Measurements from ENCODE around the gene FER.
"Not testable (repeated sequence)": the region's sequence is repeated elsewhere in the genome, so short reads cannot be mapped to it uniquely, and the experiment has no call there.

Gene FER

GRCh38 chr5:109025729-109026128, 278.0 kb downstream of the FER start:
- DNase-seq; intact Hi-C loops (cut with DNase I): not testable (repeated sequence)

DNA sequence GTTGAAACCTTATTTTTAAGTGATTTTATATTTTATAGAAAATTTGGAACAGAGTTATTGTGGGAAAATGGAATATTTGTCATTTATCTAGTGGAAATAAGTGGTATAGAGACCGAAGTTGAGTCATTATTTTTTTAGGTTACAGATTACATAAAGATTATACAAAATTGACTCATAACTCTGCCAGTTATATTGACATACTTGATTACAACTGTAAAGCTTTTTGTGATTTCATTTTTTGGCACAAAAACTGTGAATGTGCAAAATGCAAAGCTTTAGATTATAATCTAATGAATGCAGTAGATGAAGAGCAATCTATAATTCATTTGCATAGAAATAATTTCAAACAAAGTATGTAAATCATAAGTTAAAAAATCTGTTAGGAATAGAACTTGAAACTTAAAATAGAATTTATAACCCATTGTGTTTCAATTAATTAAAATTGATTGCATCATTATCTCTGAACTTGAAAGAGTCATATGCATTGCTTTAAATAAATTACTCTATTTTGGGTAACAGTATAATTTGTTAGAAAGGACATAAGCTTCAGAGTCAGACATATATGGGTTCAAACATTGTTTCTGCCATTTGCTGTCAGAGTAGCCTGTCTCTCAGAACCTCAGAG, 280.4 kb downstream of the FER start:
- intact Hi-C loops (cut with DNase I), result no loop called here
- no peak for DNase-seq

DNA sequence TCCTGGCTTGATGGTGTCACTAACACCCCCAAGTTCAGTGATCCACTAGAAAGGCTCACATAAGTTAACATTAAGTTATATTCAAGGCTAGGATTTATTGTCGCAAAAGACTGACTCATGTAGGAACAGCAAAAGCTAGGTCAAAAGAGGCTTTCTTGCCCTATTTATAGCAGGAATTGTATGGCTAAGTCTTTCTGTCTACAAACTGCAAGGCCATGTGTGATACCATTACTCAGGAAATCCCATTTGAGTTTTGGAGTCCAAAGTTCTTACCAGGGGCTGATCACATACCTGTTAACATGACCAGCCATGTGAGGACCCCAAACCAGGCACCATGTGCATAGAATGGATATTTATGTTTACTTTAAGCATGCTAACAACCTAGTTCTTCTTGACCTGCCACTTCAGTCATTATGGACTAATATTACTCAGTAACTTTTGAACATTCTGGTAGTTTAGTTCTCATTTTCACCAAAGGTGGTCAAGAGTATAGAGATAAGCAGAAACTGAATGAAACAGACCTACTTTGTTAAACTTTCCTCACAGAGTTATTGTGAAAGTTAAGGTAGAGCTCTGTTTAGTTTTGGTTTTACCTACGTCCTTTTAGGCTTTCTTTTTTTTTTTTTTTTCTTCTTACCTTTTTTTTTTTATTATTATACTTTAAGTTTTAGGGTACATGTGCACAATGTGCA, 281.1 kb downstream of the FER start:
- intact Hi-C loops (cut with DNase I), result no loop called here
- DNase-seq, result no peak

DNA sequence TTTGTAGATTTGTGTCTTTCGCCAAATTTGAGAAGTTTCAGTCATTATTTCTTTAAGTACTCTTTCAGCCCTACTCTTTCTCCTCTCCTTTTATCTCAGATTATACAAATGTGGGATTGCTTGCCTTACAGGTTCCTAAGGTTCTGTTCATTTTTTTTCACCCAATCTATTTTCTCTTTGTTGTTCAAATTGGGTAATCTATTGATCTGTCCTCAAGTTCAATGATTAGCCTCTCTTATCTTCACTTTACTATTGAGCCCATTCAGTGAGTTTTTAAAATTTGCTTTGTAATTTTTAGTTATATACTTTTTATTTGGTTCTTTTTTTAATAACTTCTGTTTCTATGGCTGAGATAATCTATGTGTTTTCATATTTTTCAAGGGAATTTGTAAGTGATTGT, 282.1 kb downstream of the FER start:
- intact Hi-C loops (cut with DNase I), result no loop called here
- DNase-seq, result no peak

DNA sequence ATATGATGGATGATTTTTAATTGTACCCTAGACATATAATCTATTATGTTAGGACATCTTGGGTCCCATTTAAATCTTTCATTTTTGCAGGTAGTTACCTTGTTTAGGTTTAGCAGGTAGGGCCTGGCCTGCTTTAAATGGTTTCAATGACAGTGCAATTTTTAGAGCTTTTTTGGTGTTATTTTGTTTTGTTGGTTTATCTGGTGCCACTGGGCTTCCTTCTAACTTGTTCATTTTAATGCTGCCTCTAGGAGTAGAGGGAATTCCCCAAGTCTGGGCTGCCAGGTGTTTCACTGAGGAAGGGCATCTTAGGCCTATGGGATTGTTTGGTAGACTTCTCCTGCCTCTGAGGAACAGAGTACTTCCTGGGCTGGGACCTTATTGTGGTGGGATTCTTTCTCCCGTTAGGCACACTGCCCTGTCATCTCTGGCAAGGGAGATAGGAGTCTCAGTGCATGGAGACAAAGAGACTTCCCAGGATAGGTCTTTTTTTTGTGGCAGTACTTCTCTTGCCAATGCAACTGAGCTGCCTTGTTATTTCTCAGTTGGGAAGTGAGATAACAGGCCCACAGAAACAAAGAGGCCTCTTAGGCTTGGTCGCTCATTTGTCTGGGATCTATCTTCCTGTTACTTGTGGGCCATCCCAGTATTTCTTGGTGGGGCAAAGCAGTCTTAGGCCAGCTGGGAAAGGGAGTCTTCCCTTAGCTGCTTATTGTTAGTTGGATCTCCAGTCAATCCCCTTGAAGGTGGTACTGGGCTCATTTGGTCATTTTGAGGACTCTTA, 282.9 kb downstream of the FER start:
- no peak for DNase-seq
- intact Hi-C loops (cut with DNase I), result no loop called here

GRCh38 chr5:109034306-109034705, 286.6 kb downstream of the FER start:
- intact Hi-C loops (cut with DNase I), result no loop called here
- no peak for DNase-seq

- intact Hi-C loops (cut with DNase I), result no loop called here
- no peak for DNase-seq
Observed at GRCh38 chr5:109035436-109035835, 287.7 kb downstream of the FER start.

DNA sequence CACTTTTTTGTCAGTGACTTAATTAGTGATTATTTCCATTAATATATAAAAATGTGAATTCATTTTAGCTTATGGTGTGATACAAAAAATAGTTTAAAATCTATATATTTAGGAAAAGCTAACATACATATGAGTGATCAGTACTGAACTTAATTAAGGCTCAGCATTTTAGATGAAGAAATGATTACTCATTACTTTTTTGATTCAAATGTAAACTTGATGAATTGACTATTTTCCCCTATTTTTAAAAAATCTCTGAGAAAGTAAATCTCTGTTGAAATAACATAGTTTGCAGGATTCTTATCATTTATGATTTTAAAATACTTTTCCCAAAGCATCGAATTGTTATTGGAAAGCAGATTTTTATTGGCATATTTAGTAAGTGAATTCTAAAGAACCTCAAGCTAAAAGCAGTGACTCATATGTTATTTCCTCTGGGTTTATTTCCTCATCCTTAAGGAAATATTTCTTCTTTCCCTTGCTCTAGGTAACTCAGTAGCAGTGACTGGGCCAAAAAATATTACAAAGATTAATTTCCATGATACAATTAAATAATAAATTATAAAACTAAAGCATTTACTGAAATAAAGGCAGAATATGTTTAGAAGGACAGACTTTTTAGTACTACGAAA, 290.6 kb downstream of the FER start:
- DNase-seq, result no peak
- intact Hi-C loops (cut with DNase I), result no loop called here

- intact Hi-C loops (cut with DNase I), result no loop called here
- DNase-seq, result no peak
Observed at GRCh38 chr5:109041317-109041716, 293.6 kb downstream of the FER start.

GRCh38 chr5:109045710-109046109, 298.0 kb downstream of the FER start:
- intact Hi-C loops (cut with DNase I), result no loop called here
- DNase-seq, result no peak

DNA sequence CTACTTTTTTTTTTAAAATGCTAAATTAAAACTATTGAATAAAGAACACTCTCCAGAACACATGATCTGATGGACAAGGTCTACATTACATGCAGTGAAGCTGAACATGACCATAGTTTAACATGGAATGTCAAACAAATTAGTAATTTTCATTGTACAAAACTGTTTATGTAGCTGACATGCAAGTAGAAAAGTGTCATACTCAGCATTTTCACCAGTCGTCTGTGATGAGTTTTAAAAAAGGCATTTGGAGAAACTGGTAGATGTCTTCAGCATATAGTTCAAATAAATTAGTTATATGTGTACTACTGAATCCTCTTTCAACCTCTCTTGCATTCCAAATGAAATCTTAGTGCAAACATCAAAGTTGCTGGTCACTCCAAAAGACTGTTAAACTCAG, 301.9 kb downstream of the FER start:
- DNase-seq, result no peak
- intact Hi-C loops (cut with DNase I), result no loop called here

GRCh38 chr5:109050321-109050720, 302.6 kb downstream of the FER start:
- intact Hi-C loops (cut with DNase I); DNase-seq: not testable (repeated sequence)

DNA sequence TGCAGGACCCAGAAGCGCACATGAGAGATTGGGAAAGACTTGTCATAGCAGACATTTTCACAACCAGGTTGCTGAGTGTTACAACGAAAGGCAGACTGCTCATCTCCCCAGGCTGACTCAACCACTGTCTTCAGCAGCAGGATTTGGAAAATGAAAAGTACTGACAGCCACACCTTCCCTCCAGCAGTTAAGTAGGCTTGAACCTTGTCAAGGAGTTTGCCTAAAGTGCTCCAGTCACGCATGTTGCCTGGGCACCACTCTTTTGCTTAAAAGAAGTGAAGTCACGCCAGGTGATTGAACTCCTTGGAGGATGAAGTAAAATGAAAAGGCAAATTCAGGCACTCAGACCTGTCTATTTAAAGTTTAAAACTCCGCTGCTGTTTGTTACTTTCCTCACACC, 304.5 kb downstream of the FER start:
- intact Hi-C loops (cut with DNase I); DNase-seq: not testable (repeated sequence)

- intact Hi-C loops (cut with DNase I), result no loop called here
- DNase-seq, result no peak
Observed at GRCh38 chr5:109053995-109054417, 306.3 kb downstream of the FER start.

DNA sequence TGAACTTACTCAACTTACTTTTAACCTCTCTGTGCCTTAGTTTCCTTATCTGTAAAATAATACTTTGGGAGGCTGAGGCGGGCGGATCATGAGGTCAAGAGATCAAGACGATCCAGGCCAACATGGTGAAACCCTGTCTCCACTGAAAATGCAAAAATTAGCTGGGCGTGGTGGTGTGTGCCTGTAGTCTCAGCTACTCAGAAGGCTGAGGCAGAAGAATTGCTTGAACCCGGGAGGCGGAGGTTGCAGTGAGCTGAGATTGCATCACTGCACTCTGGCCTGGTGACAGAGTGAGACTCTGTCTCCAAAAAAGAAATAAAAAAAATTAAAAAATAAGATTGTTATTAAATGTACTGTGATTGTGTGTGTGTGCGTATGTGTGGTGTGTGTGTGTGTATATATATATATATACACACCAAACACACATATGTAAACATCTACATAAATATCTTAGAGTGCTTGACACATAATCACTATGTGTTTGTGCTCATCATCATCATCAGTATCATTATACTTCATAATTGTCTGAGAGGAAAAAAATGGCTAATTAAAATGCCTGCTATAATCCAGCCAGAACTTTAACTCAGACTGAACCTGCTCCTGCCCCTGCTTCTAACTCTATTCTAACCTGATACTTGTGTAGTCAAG, 312.8 kb downstream of the FER start:
- intact Hi-C loops (cut with DNase I), result no loop called here
- no peak for DNase-seq

DNA sequence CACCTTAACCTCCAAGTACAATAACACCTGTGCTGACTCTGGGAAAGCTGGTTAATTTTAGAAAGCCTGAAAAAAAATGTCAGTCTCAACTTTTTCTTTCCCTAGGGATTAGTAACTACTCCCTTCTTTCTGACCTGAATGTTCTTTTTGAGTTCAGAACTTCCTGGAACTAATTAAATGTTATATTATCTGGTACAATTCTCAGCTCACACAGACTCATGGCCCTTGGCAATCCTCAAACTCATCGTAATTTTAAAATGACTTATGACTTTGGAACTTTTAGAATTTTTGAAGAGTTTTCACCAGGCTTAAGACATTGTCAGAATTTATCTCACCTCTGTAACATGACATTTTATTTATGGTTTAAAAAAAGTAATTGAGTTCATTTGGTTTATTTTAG, 315.0 kb downstream of the FER start:
- intact Hi-C loops (cut with DNase I), result no loop called here
- DNase-seq, result no peak

DNA sequence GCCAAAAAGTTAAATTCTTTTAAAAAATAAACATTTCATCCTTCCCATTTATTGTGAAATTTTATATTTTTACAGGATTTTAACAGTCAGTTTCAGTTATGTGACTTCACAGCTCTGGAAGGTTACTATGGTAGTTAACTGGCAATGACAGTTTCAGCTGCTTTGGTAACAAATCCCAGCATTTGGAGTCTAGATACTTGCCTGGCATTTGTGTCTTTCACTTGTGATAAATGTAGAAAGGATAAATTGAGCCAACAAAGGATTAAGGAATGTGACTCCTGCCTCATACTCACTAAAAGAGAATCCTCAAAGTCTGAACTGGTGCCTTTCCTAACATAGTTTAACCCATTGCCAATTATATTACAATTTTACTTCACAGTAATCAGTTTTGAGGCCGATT, 315.5 kb downstream of the FER start:
- intact Hi-C loops (cut with DNase I), result no loop called here
- DNase-seq, result no peak

GRCh38 chr5:109076741-109077140, 329.0 kb downstream of the FER start:
- DNase-seq, result no peak
- intact Hi-C loops (cut with DNase I), result no loop called here

GRCh38 chr5:109078448-109078847, 330.8 kb downstream of the FER start:
- DNase-seq, result no peak
- intact Hi-C loops (cut with DNase I), result no loop called here

GRCh38 chr5:109080481-109080880, 332.8 kb downstream of the FER start:
- no peak for DNase-seq
- intact Hi-C loops (cut with DNase I), result no loop called here

DNA sequence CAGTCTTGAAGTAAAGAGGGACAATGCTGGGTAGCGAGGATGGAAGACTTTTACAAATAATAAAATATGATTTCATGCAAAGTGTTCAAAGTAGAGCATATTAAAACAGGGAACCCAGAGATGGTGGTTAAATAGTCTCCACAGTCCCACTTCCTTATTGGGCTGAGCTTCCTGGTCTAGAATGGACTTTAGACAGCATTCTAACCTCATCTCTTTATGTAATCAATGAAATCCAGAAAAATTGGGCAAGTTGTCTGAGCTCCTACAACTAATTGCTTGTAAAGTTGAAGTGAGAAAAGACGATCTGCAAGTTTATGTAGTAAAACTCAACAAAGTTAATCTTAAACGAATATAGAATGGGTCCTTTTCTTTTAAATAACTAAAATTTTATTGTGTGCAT, 333.2 kb downstream of the FER start:
- no peak for DNase-seq

More for the DNA sequence above, 333.2 kb downstream of the FER start:
- intact Hi-C loops (cut with DNase I), result no loop called here
